ENCODE results near the gene TMEM175. TPM values are rescaled to one million over a fixed set of nuclear protein-coding genes. Genes with fewer than 3 reads are reported as not detected.
"Not testable (repeated sequence)": the region's sequence is repeated elsewhere in the genome, so short reads cannot be mapped to it uniquely, and the experiment has no call there.

Gene TMEM175
- total RNA-seq, 1 donor from 2014 or later, result 12.6 TPM

DNA sequence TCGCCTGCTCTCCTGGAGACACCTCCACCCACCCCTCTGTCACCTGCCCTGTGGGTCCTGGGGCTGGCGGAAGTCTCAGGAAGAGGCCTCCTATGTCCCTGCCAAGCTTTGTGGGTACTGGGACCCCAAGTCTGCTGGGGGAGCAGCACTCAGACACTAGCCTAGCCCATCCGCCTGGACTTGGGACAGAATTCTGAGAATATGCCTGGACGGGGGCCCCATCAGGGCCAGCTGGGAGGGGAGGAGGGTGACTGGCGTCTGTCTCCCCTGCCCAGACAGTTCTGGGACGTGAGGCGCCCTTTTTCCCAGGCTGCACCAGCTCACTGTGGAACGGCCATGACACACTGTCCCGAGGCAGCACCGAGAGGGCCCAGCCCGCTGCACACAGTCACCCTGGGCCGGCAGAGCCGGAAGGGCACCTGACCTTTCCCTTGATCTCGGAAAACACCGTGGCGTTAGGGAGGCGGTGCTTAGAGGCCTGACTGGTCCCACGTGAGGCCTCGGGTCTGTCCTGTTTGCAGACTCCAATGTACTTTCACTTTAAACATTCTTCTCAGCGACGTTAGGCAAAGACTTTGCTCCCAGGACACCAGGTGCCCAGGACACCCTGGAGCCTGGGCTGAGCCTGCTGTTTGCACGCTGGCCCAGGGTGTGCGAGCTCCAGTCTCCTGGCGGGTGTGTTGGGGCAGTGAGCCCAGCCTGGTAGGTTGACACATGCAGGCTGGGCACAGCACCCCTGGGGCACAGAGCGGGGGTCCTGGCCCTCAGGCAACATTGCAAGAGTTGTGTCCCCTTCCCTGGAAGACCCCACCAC, 60.2 kb downstream of the TMEM175 start:
- peak; percentile 82 for DNase-seq

DNA sequence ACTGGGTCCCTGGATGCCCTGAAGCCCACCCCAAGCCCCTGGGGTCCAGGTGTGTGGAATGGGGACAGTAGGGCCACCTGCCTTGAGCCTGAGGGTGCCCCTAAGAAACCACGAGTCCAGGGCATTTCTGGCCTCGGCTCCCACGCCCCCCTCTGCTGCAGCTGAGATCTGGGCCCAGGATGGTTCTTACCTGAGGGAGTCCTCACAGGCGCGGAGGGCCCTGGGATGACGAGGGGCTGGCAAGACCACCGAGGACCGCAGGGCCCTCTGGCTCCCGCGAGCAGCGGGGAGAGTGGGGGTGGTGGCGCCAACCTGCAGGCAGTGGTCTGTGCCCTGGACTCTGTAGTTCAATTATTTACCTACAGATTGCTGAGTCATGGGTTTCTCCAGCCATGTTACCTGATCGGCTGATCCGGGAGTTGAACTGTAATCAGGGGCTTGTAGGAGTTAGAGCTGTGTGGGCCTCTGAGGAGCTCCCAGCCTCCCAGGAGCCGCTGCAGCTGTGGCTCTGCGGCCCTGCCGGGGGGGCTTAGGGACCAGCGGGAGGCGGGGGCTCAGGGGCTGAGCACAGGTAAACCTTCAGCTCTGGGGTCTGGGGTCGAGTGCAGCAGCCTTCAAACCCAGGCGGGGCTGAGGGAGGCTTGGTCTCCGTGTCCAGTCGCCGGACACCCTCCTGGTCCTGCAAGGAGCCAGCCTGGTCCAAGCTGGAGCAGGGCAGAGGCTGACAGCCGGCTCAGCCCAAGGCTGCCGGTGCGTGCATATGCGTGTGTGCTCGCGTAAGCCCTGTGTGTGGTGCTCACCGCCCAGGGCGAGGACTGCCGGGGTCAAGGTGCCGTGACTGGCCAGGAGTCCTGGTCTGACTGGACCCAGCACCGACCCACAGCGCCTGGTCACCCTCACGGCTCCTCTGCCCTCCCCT, 61.1 kb downstream of the TMEM175 start, which contains the start of gene SLC26A1:
Gene SLC26A1, minus strand, starts transcription at position 294 of the 919 bp plus-strand sequence. CDS start 1,701 bp downstream, outside the sequence.
- no peak for DNase-seq

DNA sequence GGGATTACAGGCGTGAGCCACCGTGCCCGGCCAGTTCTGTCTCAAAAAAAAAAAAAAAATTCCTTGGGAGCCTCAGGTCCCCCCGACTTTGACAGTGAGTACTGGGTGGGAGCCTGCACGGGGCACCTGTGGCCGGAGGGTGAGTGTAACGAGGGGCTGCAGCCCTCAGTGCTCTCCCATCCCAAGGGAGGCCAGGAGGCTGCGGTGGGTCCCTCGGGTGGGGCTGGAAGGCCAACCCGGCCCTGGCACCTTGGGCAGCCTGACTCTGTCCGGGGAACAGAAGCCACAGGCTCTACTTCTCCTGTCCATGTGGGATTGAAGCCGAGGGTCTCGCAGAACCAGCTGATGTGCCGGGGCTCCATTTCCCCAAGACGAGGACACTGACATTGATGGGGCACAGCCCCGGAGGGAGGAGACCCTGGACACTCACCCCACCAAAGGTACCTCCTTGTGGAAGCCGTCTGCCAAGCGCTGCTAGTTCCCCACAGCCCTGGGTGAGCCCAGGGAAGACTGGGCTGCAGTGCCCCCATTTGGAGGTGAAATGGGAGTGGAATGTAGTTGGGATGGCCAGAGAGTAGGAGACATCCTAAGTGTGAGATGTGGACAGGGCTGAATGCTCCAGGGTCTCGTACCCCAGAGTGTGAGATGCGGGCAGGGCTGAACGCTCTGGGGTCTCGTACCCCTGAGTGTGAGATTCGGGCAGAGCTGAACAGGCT, 63.2 kb downstream of the TMEM175 start:
- DNase-seq, result no peak

GRCh38 chr4:996030-996996, 64.1 kb downstream of the TMEM175 start:
- DNase-seq, result no peak

- DNase-seq, result no peak
Measured at GRCh38 chr4:996997-997374, 64.7 kb downstream of the TMEM175 start.

DNA sequence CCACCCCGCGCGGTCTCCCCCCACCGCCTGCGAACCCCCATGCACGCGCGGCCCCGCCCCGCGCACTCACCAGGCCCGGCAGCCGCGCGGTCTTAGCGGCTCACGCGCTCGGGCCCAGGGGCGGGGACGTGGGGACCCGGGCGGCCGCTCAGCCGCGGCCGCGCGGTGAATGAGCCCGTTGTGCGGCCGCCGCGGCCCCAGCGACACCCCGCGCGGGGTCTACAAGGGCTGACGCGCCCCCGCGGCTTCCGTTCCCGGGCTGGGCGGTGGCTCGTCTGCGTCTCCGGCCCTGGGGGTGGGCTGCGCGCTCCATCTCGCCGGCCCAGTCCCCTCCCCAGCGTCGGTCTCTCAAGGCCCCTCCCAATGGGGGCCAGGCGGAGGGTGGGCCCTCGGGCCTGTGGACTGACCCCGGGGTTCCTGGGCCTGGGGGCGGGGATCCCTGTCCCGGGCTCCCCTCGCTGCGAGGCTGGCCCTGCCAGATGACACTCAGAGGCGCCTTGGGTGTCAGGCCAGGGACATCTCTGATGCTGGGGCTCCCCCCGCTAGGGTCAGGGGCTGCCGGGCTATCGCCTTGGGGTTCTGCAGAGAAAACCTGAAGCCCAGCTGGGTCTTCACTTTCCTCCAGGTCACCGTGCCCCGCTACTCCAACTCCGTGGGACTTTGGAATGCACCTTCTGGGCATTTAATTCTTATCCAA, 65.3 kb downstream of the TMEM175 start:
- DNase-seq, result peak; percentile 28

DNA sequence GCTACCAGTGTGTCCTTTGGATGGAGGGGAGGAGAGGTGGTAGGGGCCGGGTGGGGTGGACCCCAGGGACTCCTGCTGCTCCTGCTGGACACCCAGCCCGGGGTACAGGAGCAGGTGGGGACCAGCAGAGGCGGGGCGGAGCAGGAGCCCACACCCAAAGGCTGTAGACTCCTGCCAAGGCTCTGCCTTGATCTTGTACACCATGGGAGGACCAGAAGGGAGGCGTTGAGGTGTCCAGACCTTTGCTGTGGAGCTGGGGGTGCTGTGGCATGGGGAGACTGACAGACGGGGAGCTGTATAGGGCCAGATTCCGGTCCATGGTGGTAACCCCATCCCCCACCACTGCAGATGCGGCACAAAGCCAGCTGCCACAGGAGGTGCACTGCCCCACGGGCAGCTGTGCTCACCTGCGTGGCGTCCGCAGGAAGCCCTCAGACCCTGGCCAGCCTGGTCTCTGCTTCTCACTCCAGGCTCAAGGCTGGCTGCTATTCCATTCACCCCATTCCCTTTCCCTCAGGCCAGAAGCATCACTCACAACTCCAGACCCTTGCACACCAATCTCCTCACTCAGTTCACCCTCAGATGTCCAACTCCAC, 65.9 kb downstream of the TMEM175 start:
- DNase-seq, result no peak

DNA sequence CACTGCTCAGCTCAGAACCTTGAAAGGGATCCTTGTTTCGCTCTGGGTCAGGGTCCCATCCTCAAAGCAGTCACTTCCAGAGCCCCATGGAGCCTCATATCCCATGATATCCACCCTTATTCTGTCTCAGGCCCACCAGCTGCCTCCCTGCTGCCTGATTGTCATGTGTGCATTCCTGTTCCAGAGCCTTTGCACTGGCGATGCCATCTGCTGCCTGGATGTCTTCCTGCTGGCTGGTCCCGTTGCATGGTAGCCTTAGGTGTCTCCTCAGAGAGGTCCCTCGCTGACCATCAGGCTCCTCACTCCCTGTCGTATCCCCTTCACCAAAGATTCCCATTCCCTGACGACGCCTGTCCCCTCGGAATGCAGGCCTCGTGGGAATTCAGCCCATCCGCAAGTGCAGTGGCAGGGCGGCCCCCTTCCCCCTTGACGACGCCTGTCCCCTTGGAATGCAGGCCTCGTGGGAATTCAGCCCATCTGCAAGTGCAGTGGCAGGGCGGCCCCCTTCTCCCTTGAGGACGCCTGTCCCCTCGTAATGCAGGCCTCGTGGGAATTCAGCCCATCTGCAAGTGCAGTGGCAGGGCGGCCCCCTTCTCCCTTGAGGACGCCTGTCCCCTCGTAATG, 67.1 kb downstream of the TMEM175 start:
- DNase-seq, result not testable (repeated sequence)

- DNase-seq, result no peak
Measured at GRCh38 chr4:999882-1000425, 67.7 kb downstream of the TMEM175 start.

DNA sequence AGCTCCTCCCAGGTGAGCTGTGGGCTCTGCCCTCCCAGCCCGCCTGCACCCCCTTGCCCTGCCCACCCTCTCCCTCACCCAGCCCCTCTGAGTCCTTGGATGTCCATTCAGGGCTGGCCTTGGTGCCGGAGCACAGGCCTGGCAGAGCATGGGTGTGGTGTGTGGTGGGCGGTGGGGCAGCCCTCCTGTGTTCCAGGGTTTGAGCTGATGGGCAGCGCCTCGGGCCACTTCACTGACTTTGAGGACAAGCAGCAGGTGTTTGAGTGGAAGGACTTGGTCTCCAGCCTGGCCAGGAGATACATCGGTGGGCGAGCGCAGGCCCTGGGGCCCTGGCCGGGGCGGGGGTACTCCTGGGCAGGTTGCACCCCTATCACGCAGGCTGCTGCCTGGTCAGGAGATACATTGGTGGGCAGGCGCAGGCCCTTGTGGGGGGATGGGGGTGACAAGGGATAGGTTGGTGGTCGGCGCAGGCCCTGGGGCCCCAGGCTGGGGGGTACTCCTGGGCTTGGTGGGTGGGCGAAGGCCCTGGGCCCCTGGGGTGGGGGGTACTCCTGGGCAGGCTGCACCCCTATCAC, 68.5 kb downstream of the TMEM175 start:
- DNase-seq, result no peak

DNA sequence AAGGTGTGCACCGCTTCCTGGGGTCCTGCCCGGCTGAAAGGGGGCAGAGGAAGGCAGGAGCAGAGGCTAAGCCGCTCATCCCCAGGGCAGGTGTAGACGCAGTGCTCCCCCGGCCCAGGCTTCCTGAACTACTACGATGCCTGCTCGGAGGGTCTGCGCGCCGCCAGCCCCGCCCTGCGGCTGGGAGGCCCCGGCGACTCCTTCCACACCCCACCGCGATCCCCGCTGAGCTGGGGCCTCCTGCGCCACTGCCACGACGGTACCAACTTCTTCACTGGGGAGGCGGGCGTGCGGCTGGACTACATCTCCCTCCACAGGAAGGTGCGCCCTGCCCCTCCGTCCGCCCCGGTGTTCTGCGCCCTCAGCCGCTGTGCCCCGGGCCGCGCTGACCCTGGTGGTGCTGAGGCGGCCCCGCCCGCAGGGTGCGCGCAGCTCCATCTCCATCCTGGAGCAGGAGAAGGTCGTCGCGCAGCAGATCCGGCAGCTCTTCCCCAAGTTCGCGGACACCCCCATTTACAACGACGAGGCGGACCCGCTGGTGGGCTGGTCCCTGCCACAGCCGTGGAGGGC, 69.4 kb downstream of the TMEM175 start:
- DNase-seq, result no peak

GRCh38 chr4:1002131-1002630, 69.9 kb downstream of the TMEM175 start:
- DNase-seq, result peak; percentile 32

DNA sequence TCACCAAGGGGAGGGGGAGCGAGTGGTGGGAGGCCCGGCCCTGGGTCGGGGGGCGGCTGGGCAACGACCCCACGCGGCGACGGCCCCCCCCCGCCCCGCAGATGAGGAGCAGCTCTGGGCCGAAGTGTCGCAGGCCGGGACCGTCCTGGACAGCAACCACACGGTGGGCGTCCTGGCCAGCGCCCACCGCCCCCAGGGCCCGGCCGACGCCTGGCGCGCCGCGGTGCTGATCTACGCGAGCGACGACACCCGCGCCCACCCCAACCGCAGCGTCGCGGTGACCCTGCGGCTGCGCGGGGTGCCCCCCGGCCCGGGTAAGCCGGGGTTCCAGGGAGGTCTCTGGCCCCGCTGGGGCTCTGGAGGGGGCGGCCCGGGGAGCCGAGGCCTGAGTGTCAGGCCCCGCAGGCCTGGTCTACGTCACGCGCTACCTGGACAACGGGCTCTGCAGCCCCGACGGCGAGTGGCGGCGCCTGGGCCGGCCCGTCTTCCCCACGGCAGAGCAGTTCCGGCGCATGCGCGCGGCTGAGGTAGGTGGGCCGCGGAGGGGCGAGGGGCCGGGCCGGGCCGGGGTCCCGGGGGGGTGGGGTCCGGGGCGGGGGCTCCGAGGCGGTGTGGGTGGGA, 70.5 kb downstream of the TMEM175 start:
- no peak for DNase-seq

DNA sequence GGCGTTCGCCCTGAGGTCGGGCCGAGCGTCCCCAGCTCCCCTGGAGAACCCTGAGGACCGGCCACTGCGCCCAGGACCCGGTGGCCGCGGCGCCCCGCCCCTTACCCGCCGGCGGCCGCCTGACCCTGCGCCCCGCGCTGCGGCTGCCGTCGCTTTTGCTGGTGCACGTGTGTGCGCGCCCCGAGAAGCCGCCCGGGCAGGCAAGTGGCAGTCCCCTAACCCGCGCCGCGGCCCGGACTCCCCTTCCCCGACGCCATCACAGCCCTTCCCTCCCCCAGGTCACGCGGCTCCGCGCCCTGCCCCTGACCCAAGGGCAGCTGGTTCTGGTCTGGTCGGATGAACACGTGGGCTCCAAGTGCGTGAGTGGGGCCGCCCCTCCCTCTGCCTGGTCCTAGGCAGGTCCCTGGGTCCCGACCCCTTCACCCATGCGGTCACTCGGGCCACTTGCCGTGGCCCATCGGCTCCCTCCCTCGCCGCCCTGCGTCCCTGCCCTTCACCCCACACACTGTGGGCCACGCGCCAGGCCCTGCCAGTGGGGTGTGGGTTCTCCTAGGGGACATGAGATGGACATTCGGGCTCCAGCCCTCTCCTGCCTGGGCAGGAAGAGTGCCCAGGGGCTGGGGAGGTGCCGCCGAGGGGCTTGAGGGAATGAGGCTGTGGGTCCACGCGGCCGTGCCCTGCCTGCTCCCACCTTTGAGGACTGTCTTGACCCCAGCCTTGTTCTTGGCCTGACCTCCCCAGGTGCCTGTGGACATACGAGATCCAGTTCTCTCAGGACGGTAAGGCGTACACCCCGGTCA, 71.2 kb downstream of the TMEM175 start:
- DNase-seq, result no peak

DNA sequence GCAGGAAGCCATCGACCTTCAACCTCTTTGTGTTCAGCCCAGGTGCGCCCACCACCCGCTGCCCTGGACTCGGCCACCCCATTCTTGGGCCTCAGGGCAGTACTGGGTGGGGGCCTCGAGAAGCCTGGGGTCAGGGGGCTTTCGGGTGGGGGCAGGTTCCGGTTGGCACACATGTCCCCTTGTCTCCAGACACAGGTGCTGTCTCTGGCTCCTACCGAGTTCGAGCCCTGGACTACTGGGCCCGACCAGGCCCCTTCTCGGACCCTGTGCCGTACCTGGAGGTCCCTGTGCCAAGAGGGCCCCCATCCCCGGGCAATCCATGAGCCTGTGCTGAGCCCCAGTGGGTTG, 71.8 kb downstream of the TMEM175 start:
- no peak for DNase-seq

DNA sequence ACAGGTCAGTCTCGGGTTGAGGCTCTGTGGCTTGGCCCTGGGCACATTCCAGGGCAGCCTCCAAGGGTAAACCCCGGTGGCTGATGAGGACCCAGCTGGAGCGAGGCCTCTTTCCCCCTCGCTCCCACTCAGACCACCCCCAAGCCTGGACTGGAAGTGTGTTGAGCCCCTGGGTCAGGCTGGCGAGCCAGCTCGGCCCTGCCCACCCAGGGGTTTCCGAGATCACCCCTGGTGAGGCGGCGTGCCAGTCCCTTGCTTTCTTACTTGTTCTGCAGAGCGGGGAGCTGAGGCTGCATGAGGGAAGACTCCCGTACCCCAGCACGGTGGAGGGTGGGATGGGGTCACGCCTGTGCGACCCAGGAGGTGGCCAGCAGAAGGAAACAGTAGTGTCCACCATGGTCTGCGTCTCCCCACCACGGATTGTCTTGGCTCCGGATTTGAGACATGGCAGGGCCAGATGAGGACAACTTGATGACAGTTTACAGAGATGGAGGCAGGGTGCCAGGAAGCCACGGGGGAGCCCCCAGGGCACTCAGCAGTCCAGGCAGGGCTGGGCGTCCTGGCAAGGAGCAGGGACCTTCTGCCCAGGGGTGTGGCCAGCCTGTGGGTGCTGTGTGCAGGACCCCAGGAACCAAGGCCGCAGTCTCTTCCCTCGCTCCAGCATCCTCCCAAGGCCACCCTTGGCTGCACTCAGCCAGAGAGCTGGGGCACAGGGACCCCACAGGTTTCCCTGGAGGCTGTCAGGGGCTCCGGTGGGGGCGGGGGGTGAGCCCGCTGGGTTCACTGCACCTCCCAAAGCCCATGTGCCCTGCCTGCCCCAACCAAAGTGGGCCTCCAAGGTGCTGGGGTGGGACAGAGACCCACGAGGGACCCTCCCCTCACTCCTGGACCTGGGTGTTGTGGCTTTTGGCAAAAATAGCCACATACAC, 72.6 kb downstream of the TMEM175 start:
- DNase-seq, result no peak
